ENCODE results near the gene NPEPL1. TPM values are rescaled to one million over a fixed set of nuclear protein-coding genes. Genes with fewer than 3 reads are reported as not detected.
"Not testable (repeated sequence)": the region's sequence is repeated elsewhere in the genome, so short reads cannot be mapped to it uniquely, and the experiment has no call there.

NPEPL1 gene
- total and polyA plus RNA-seq, 10 of the 15 experiments (the other 5 are each of a cell fraction or from before 2014, with no cell fraction given), result 0.08 to 21.3 (median 10.2) TPM

DNA sequence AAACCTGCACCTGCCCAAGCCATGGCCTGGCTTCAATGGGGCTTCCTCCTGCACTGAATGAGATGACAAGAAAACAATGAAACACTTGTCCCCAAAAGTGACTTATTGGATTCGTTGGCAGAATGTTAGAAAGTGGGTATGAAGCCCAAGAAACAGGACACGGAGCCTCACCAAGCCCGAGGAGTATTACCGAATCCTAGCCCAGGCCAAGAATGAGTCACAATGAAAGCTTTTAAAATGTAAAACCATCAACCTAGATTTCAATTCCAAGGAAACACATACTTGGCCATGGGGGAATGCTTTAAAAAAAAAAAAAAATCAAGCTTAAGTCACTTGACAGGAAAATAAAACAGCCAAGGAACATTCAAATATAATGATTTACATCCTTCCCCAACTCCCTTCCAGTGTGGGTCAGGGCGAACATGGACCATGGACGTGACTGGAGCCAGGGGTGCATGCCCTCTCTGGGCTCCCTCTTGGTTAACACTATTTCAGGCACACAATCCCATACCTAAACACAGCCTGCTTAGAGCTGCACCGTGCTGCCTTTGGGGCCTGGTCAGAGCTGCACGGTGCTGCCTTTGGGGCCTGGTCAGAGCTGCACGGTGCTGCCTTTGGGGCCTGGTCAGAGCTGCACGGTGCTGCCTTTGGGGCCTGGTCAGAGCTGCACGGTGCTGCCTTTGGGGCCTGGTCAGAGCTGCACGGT lies 44.7 kb upstream of the NPEPL1 start (continued):
- TF ChIP-seq MYB (IDR thresholded peaks at IDR 0.05; ENCODE audit: borderline replicate concordance, low read depth, low read length) (no peak), TBL1XR1 (IDR thresholded peaks at IDR 0.05; ENCODE audit: low read depth, low read length) (no peak), POLR2AphosphoS5 (IDR thresholded peaks at IDR 0.05; ENCODE audit: low read length) (no peak), NRF1 (conservative IDR thresholded peaks at IDR 0.05; ENCODE audit: low read depth, low read length) (no peak), EED (IDR thresholded peaks at IDR 0.05; ENCODE audit: low read depth) (no peak), RAD21 (IDR thresholded peaks at IDR 0.05; ENCODE audit: insufficient read depth, low read depth, low read length) (no peak)
- TF ChIP-seq, protein P1, sequence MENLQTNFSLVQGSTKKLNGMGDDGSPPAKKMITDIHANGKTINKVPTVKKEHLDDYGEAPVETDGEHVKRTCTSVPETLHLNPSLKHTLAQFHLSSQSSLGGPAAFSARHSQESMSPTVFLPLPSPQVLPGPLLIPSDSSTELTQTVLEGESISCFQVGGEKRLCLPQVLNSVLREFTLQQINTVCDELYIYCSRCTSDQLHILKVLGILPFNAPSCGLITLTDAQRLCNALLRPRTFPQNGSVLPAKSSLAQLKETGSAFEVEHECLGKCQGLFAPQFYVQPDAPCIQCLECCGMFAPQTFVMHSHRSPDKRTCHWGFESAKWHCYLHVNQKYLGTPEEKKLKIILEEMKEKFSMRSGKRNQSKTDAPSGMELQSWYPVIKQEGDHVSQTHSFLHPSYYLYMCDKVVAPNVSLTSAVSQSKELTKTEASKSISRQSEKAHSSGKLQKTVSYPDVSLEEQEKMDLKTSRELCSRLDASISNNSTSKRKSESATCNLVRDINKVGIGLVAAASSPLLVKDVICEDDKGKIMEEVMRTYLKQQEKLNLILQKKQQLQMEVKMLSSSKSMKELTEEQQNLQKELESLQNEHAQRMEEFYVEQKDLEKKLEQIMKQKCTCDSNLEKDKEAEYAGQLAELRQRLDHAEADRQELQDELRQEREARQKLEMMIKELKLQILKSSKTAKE (IDR thresholded peaks at IDR 0.05; ENCODE audit: low read depth, poor library complexity, severe bottlenecking), result no peak

DNA sequence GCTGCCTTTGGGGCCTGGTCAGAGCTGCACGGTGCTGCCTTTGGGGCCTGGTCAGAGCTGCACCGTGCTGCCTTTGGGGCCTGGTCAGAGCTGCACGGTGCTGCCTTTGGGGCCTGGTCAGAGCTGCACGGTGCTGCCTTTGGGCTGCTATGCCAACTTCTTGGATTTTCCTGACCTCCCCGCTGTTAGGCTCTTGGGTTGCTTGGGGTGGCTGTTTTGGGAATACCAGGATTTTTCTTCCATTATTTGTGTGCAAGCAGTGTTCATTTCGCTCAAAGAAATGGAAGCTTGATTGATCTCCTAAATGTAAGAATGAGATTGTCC lies 44.1 kb upstream of the NPEPL1 start:
- POLR2A ChIA-PET; ATAC-seq; H2AFZ ChIP-seq (ENCODE audit: control insufficient read depth, low read depth, low read length); FAIRE-seq; H3K9ac ChIP-seq (ENCODE audit: control insufficient read depth, insufficient read depth, low read length); DNase-seq (ENCODE audit: low read depth, low spot score); H3K36me3 ChIP-seq (ENCODE audit: control insufficient read depth in 2 of 2, insufficient read depth in 2 of 2, low read length in 1 of 2); H3K27ac ChIP-seq (ENCODE audit: control insufficient read depth, insufficient read depth); H3K4me3 ChIP-seq; intact Hi-C loops (cut with micrococcal nuclease; ENCODE audit: unreplicated experiment); H3K27me3 ChIP-seq (replicated peaks in 1 of 2; ENCODE audit: control insufficient read depth in 2 of 2, insufficient read depth in 2 of 2, low read length in 1 of 2); H3K4me1 ChIP-seq (ENCODE audit: control insufficient read depth, insufficient read depth, low read length); H4K20me1 ChIP-seq (ENCODE audit: control insufficient read depth, insufficient read depth); BruUV-seq (replicated peaks); H3K4me2 ChIP-seq (ENCODE audit: control insufficient read depth, insufficient read depth); H3K9me3 ChIP-seq (replicated peaks; ENCODE audit: control insufficient read depth, insufficient read depth, low read length): not testable (repeated sequence)
- CTCF ChIA-PET, result interaction anchor here (0.7 to 1.5 kb wide), 4 partner anchors 8 to 570 kb away, joined by 3 to 7 read pairs (median 4); no protein-coding TSS in a partner anchor
- in situ Hi-C loops (cut with MboI), result loop anchor here (25.0 kb wide), 1 partner anchor 186 kb away; no protein-coding TSS in a partner anchor
- RAD21 ChIA-PET (ENCODE audit: unreplicated experiment), result interaction anchor here (1.4 kb wide), 1 partner anchor 167 kb away, joined by 5 read pairs; no protein-coding TSS in a partner anchor
- WGBS (ENCODE audit: insufficient coverage, insufficient replicate concordance, low lambda C conversion rate, missing lambda C conversion rate), result 82% methylated on average over 4 of the region's 6 CpGs
- SMC1A ChIA-PET (ENCODE audit: uncharacterized antibody, unreplicated experiment), result interaction anchor here (0.9 to 1.3 kb wide), 2 partner anchors 10 to 18 kb away, joined by 4 to 7 read pairs; no protein-coding TSS in a partner anchor
- peaks cover 27% of the 10 kb centered on the region for H3K79me2 ChIP-seq (ENCODE audit: control insufficient read depth, insufficient read depth, low read length)

All from GM12878 (cell line).